HEK293 (cell line): ENCODE measurements around the gene MVP.

Experiments
- CTCF ChIA-PET: fragments of 350-600 bp; formaldehyde crosslinking; extraction: SDS; loops from one replicate; lab custom pipeline; 2021; ENCODE audit warnings: antibody characterized with exemption; lab: Yijun Ruan, JAX
- POLR2A ChIA-PET: fragments of 300-600 bp; formaldehyde crosslinking; extraction: SDS; loops from one replicate; lab custom pipeline; 2020; ENCODE audit warnings: antibody characterized with exemption, inconsistent platforms; lab: Yijun Ruan, JAX
- H3K27ac ChIP-seq: fragments of 200-500 bp; sonication (Bioruptor generic); 2 replicates; pipeline ENCODE4 v1.5.1; 2014; ENCODE audit warnings: low read depth, low read length, control low read depth, inconsistent platforms; ENCODE audit errors: extremely low read depth
- H3K36me3 ChIP-seq, 2 experiments: fragments of 200-500 bp in 1 of 2; sonication (Bioruptor generic) in 1 of 2; 1 replicate in 1 of 2; 2 replicates in 1 of 2; pipeline ENCODE4 v1.5.1; 2014 to 2017; ENCODE audit warnings: inconsistent platforms in 2 of 2, low read length in 2 of 2; ENCODE audit not compliant: control insufficient read depth in 2 of 2, insufficient read depth in 1 of 2
- H3K4me1 ChIP-seq: fragments of 200-500 bp; sonication (Bioruptor generic); 2 replicates; pipeline ENCODE4 v1.5.1; 2014; ENCODE audit warnings: mild to moderate bottlenecking, low read length, inconsistent platforms; ENCODE audit not compliant: control insufficient read depth, insufficient read depth
- H3K4me3 ChIP-seq: 2 replicates; pipeline ENCODE4 v1.5.1; 2011; ENCODE audit warnings: low read depth, mild to moderate bottlenecking, control low read depth, low read length, moderate library complexity
- H3K9me3 ChIP-seq: fragments of 200-500 bp; sonication (Bioruptor generic); 2 replicates; pipeline ENCODE4 v1.5.1; 2014; ENCODE audit warnings: low read depth, low read length, inconsistent platforms; ENCODE audit not compliant: control insufficient read depth, insufficient read depth
- BCL11A ChIP-seq: fragments of 450-650 bp; formaldehyde crosslinking; IDR thresholded peaks from 2 replicates; pipeline ENCODE4 v1.5.1; 2016; ENCODE audit warnings: low read depth, missing biosample characterization, missing genetic modification characterization
- CTCF ChIP-seq: fragments of 450-650 bp; formaldehyde crosslinking; IDR thresholded peaks from 2 replicates; pipeline ENCODE4 v1.5.1; 2016; ENCODE audit warnings: missing biosample characterization, missing genetic modification characterization
- GLI2 ChIP-seq: fragments of 450-650 bp; formaldehyde crosslinking; IDR thresholded peaks from 2 replicates; pipeline ENCODE4; 2017; ENCODE audit warnings: missing biosample characterization, missing genetic modification characterization, low read depth, borderline replicate concordance
- HIC1 ChIP-seq: fragments of 450-650 bp; formaldehyde crosslinking; IDR thresholded peaks from 2 replicates; pipeline ENCODE4 v1.5.1; 2016; ENCODE audit warnings: missing biosample characterization, missing genetic modification characterization
- KLF16 ChIP-seq: fragments of 450-650 bp; formaldehyde crosslinking; IDR thresholded peaks from 2 replicates; pipeline ENCODE4 v1.5.1; 2017; ENCODE audit warnings: missing biosample characterization, missing genetic modification characterization
- KLF9 ChIP-seq: fragments of 450-650 bp; formaldehyde crosslinking; IDR thresholded peaks from 2 replicates; pipeline ENCODE4 v1.5.1; 2016; ENCODE audit warnings: missing biosample characterization, missing genetic modification characterization, low read depth
- OVOL3 ChIP-seq: fragments of 450-650 bp; formaldehyde crosslinking; IDR thresholded peaks from 2 replicates; pipeline ENCODE4 v1.5.1; 2016; ENCODE audit warnings: missing biosample characterization, missing genetic modification characterization
- ZBTB44 ChIP-seq: fragments of 450-650 bp; IDR thresholded peaks from 2 replicates; pipeline ENCODE4 v1.5.1; 2018; ENCODE audit warnings: missing biosample characterization, mild to moderate bottlenecking, missing genetic modification characterization
- ZBTB49 ChIP-seq: fragments of 450-650 bp; formaldehyde crosslinking; IDR thresholded peaks from 2 replicates; pipeline ENCODE4 v1.5.1; 2016; ENCODE audit warnings: missing biosample characterization, missing genetic modification characterization, low read depth
- ZBTB7A ChIP-seq: fragments of 450-650 bp; formaldehyde crosslinking; IDR thresholded peaks from 2 replicates; pipeline ENCODE4 v1.5.1; 2016; ENCODE audit warnings: low read depth, missing biosample characterization, missing genetic modification characterization
- ZBTB8A ChIP-seq: fragments of 450-650 bp; formaldehyde crosslinking; IDR thresholded peaks from 2 replicates; pipeline ENCODE4 v1.5.1; 2016; ENCODE audit warnings: missing biosample characterization, missing genetic modification characterization
- ZEB2 ChIP-seq: fragments of 450-650 bp; formaldehyde crosslinking; IDR thresholded peaks from 2 replicates; pipeline ENCODE4 v1.5.1; 2016; ENCODE audit warnings: missing biosample characterization, missing genetic modification characterization
- ZFP69B ChIP-seq: fragments of 450-650 bp; formaldehyde crosslinking; IDR thresholded peaks from 2 replicates; pipeline ENCODE4 v1.5.1; 2016; ENCODE audit warnings: missing biosample characterization, missing genetic modification characterization
- ZNF146 ChIP-seq: fragments of 450-650 bp; formaldehyde crosslinking; IDR thresholded peaks from 2 replicates; pipeline ENCODE4 v1.5.1; 2016; ENCODE audit warnings: missing biosample characterization, missing genetic modification characterization
- ZNF184 ChIP-seq: fragments of 450-650 bp; IDR thresholded peaks from 2 replicates; pipeline ENCODE4 v1.5.1; 2018; ENCODE audit warnings: missing biosample characterization, mild to moderate bottlenecking, missing genetic modification characterization
- ZNF239 ChIP-seq: fragments of 450-650 bp; formaldehyde crosslinking; IDR thresholded peaks from 2 replicates; pipeline ENCODE4 v1.5.1; 2016; ENCODE audit warnings: missing biosample characterization, missing genetic modification characterization
- ZNF24 ChIP-seq: fragments of 450-650 bp; formaldehyde crosslinking; IDR thresholded peaks from 2 replicates; pipeline ENCODE4 v1.5.1; 2016; ENCODE audit warnings: missing biosample characterization, missing genetic modification characterization
- ZNF311 ChIP-seq: fragments of 450-650 bp; formaldehyde crosslinking; IDR thresholded peaks from 2 replicates; pipeline ENCODE4 v1.5.1; 2017; ENCODE audit warnings: missing biosample characterization, missing genetic modification characterization, borderline replicate concordance
- ZNF354C ChIP-seq: fragments of 450-650 bp; formaldehyde crosslinking; IDR thresholded peaks from 2 replicates; pipeline ENCODE4 v1.5.1; 2016; ENCODE audit warnings: missing biosample characterization, missing genetic modification characterization, low read depth, borderline replicate concordance
- ZNF362 ChIP-seq: fragments of 450-650 bp; formaldehyde crosslinking; IDR thresholded peaks from 2 replicates; pipeline ENCODE4 v1.5.1; 2016; ENCODE audit warnings: missing biosample characterization, missing genetic modification characterization
- ZNF391 ChIP-seq: fragments of 450-650 bp; formaldehyde crosslinking; IDR thresholded peaks from 2 replicates; pipeline ENCODE4 v1.5.1; 2016; ENCODE audit warnings: low read depth, missing biosample characterization, missing genetic modification characterization, borderline replicate concordance
- ZNF394 ChIP-seq: fragments of 450-650 bp; formaldehyde crosslinking; IDR thresholded peaks from 2 replicates; pipeline ENCODE4 v1.5.1; 2016; ENCODE audit warnings: missing biosample characterization, missing genetic modification characterization, mild to moderate bottlenecking, moderate library complexity, borderline replicate concordance
- ZNF776 ChIP-seq: fragments of 450-650 bp; formaldehyde crosslinking; IDR thresholded peaks from 2 replicates; pipeline ENCODE4 v1.5.0; 2017; ENCODE audit warnings: missing biosample characterization, missing genetic modification characterization, borderline replicate concordance
- ZSCAN30 ChIP-seq: fragments of 450-650 bp; IDR thresholded peaks from 2 replicates; pipeline ENCODE4 v1.5.1; 2018; ENCODE audit warnings: missing biosample characterization, mild to moderate bottlenecking, missing genetic modification characterization, moderate library complexity

Gene MVP

GRCh38 chr16:29894352-29894751 is 74.1 kb downstream of the MVP start:
- Histone ChIP-seq H3K27ac (no peak overlapping the region), H3K4me3 (no peak overlapping the region), H3K36me3 (no peaks in the 10 kb centered on the region; a peak in 1 of 3 replicates), H3K9me3 (no peaks in the 10 kb centered on the region), H3K4me1 (no peaks in the 10 kb centered on the region)
- CTCF ChIA-PET: no interaction called here
- TF ChIP-seq ZBTB49 (tag by site-specific recombination) (no peak), ZSCAN30 (tag by site-specific recombination) (no peak), ZBTB7A (tag by site-specific recombination) (no peak), KLF9 (tag by site-specific recombination) (no peak), ZBTB8A (tag by site-specific recombination) (no peak), ZNF391 (no peak)
- POLR2A ChIA-PET: interaction anchor here (0.7 kb wide), 2 partner anchors 75 to 99 kb away, joined by 4 to 5 read pairs; no protein-coding TSS in a partner anchor

- ChIA-PET POLR2A (no interaction called here), CTCF (interaction anchor here (0.7 kb wide), 1 partner anchor 1028 kb away, joined by 3 read pairs; no protein-coding TSS in a partner anchor)
- Histone ChIP-seq H3K4me3 (no peak overlapping the region), H3K27ac (no peak overlapping the region), H3K4me1 (peaks cover 2% of the 10 kb centered on the region; the same call in 1 of the 2 replicates), H3K36me3 (no peaks in the 10 kb centered on the region; a peak in 1 of 3 replicates), H3K9me3 (no peaks in the 10 kb centered on the region)
- no peak for TF ChIP-seq KLF9 (tag by site-specific recombination)
- no peak for TF ChIP-seq ZNF184
- TF ChIP-seq ZEB2 (tag by site-specific recombination): no peak
- no peak for TF ChIP-seq ZFP69B (tag by site-specific recombination)
- TF ChIP-seq ZNF362: no peak
- no peak for TF ChIP-seq ZNF311
- TF ChIP-seq ZBTB44 (tag by site-specific recombination): no peak
- TF ChIP-seq GLI2 (tag by site-specific recombination): no peak
- no peak for TF ChIP-seq HIC1
Measured at GRCh38 chr16:29896841-29897240, 76.6 kb downstream of the MVP start.

GRCh38 chr16:29897333-29897732 is 77.1 kb downstream of the MVP start:
- CTCF ChIA-PET: interaction anchor here (0.6 kb wide), 1 partner anchor 46 kb away, joined by 3 read pairs; no protein-coding TSS in a partner anchor
- POLR2A ChIA-PET: no interaction called here
- Histone ChIP-seq H3K27ac (no peak overlapping the region), H3K36me3 (no peaks in the 10 kb centered on the region; a peak in 1 of 3 replicates), H3K9me3 (no peaks in the 10 kb centered on the region), H3K4me3 (no peak overlapping the region), H3K4me1 (peaks cover 2% of the 10 kb centered on the region; the same call in 1 of the 2 replicates)
- TF ChIP-seq ZNF239 (tag by site-specific recombination) (no peak), CTCF (tag by site-specific recombination) (no peak), ZNF776 (0 out of 2 replicates have a peak, but pooled peaks have one; percentile 42), ZNF394 (tag by site-specific recombination) (no peak), BCL11A (tag by site-specific recombination) (no peak), ZNF146 (tag by site-specific recombination) (no peak), OVOL3 (tag by site-specific recombination) (no peak), ZNF24 (tag by site-specific recombination) (no peak), KLF16 (tag by site-specific recombination) (no peak), ZNF354C (no peak)
